ENCODE measurements around the gene EBF4. TPM values are rescaled to one million over a fixed set of nuclear protein-coding genes. Genes with fewer than 3 reads are reported as not detected.
A peak's percentile ranks its signal among the peaks of the same experiment; 100 is the strongest.

Gene EBF4
- total RNA-seq, 6 experiments from 2014 or later: 0.14 to 0.48 (median 0.46) TPM; not detected in 3

DNA sequence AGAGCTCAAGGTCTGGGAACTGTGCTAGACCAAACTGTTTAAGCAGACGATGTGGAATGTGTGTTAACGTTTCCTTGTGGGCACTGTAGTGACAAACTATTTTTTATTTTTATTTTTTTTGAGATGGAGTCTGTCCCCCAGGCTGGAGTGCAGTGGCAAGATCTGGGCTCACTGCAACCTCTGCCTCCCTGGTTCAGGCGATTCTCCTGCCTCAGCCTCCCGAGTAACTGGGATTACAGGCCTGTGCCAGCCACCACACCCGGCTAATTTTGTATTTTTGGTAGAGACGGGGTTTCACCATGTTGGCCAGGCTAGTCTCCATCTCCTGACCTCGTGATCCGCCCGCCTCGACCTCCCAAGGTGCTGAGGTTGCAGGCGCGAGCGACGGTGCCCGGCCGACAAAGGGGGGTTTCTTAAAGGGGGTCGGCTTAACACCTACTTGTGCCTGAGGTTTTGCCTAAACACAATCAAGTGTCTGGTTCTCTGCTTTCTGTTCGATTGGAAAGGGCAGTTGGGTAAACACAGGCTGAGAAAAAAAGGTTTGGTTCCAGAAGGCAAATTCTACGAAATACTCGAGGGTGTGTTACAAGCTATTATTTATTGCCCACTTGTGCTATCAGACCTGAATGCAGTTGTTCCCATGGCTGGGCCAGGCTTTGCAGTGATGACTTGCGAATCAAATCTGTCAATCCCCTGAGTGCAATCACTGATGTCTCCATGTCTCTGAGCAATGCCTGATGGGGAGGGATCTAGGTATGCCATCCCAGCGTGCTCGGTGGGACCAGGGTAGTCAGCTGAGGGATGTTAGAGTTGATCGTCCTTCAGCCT lies 38.8 kb upstream of the EBF4 start:
- Mint-ChIP-seq H3K27ac (peak overlapping the region; percentile 78), H3K36me3 (ENCODE audit: low read depth) (peaks cover 40% of the 10 kb centered on the region), H3K27me3 (ENCODE audit: insufficient read depth) (peaks cover 4% of the 10 kb centered on the region; the same call in 1 of the 2 replicates), H3K4me1 (ENCODE audit: low read depth) (peaks cover 34% of the 10 kb centered on the region), H3K9me3 (no peaks in the 10 kb centered on the region), H3K4me3 (peak overlapping the region; percentile 96)
- DNase-seq: no peak
- TF ChIP-seq, protein P1, sequence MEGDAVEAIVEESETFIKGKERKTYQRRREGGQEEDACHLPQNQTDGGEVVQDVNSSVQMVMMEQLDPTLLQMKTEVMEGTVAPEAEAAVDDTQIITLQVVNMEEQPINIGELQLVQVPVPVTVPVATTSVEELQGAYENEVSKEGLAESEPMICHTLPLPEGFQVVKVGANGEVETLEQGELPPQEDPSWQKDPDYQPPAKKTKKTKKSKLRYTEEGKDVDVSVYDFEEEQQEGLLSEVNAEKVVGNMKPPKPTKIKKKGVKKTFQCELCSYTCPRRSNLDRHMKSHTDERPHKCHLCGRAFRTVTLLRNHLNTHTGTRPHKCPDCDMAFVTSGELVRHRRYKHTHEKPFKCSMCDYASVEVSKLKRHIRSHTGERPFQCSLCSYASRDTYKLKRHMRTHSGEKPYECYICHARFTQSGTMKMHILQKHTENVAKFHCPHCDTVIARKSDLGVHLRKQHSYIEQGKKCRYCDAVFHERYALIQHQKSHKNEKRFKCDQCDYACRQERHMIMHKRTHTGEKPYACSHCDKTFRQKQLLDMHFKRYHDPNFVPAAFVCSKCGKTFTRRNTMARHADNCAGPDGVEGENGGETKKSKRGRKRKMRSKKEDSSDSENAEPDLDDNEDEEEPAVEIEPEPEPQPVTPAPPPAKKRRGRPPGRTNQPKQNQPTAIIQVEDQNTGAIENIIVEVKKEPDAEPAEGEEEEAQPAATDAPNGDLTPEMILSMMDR (IDR thresholded peaks at IDR 0.05): no peak

GRCh38 chr20:2654384-2654822 lies 38.2 kb upstream of the EBF4 start:
- H3K4me3 Mint-ChIP-seq: peak overlapping the region; percentile 96
- TF ChIP-seq, protein P1 (IDR thresholded peaks at IDR 0.05): no peak
- H3K27ac Mint-ChIP-seq: peak overlapping the region; percentile 78
- no peak for DNase-seq
- H3K36me3 Mint-ChIP-seq (ENCODE audit: low read depth): peaks cover 40% of the 10 kb centered on the region
- H3K4me1 Mint-ChIP-seq (ENCODE audit: low read depth): peaks cover 34% of the 10 kb centered on the region
- H3K9me3 Mint-ChIP-seq: no peaks in the 10 kb centered on the region
- peaks cover 4% of the 10 kb centered on the region; the same call in 1 of the 2 replicates for H3K27me3 Mint-ChIP-seq (ENCODE audit: insufficient read depth)

GRCh38 chr20:2654831-2655230 lies 37.7 kb upstream of the EBF4 start:
- H3K36me3 Mint-ChIP-seq (ENCODE audit: low read depth): peaks cover 40% of the 10 kb centered on the region
- TF ChIP-seq, protein P1 (IDR thresholded peaks at IDR 0.05): no peak
- H3K27me3 Mint-ChIP-seq (ENCODE audit: insufficient read depth): peaks cover 4% of the 10 kb centered on the region; the same call in 1 of the 2 replicates
- H3K4me3 Mint-ChIP-seq: peak overlapping the region; percentile 96
- peak overlapping the region; percentile 78 for H3K27ac Mint-ChIP-seq
- peaks cover 34% of the 10 kb centered on the region for H3K4me1 Mint-ChIP-seq (ENCODE audit: low read depth)
- no peak for DNase-seq
- no peaks in the 10 kb centered on the region for H3K9me3 Mint-ChIP-seq

DNA sequence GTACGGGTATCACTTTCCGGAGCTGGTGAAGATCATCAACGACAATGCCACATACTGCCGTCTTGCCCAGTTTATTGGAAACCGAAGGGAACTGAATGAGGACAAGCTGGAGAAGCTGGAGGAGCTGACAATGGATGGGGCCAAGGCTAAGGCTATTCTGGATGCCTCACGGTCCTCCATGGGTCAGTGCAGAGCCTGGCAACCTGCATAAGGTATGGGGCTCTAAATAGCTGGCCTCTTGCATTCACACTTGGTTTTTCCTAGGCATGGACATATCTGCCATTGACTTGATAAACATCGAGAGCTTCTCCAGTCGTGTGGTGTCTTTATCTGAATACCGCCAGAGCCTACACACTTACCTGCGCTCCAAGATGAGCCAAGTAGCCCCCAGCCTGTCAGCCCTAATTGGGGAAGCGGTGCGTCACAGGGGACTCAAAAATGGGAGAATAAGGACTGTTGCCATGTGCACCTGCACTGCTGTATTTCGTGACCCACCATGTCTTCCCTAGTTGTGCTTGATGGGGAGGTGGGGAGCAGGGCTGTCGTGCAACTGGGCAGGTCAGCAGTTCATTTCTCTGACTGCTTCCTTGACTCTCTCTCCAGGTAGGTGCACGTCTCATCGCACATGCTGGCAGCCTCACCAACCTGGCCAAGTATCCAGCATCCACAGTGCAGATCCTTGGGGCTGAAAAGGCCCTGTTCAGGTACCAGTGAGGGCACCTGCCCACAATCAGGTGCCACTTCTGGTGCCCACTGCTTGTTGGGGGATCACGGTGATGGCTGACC lies 37.1 kb upstream of the EBF4 start:
- H3K36me3 Mint-ChIP-seq (ENCODE audit: low read depth): peaks cover 45% of the 10 kb centered on the region
- peak overlapping the region; percentile 78; the same call in 1 of the 2 replicates for H3K27ac Mint-ChIP-seq
- no peaks in the 10 kb centered on the region for H3K9me3 Mint-ChIP-seq
- TF ChIP-seq, protein P1 (IDR thresholded peaks at IDR 0.05): no peak
- no peak for DNase-seq
- peaks cover 30% of the 10 kb centered on the region for H3K4me1 Mint-ChIP-seq (ENCODE audit: low read depth)
- H3K27me3 Mint-ChIP-seq (ENCODE audit: insufficient read depth): peaks cover 4% of the 10 kb centered on the region; the same call in 1 of the 2 replicates
- H3K4me3 Mint-ChIP-seq: peak overlapping the region; percentile 96

DNA sequence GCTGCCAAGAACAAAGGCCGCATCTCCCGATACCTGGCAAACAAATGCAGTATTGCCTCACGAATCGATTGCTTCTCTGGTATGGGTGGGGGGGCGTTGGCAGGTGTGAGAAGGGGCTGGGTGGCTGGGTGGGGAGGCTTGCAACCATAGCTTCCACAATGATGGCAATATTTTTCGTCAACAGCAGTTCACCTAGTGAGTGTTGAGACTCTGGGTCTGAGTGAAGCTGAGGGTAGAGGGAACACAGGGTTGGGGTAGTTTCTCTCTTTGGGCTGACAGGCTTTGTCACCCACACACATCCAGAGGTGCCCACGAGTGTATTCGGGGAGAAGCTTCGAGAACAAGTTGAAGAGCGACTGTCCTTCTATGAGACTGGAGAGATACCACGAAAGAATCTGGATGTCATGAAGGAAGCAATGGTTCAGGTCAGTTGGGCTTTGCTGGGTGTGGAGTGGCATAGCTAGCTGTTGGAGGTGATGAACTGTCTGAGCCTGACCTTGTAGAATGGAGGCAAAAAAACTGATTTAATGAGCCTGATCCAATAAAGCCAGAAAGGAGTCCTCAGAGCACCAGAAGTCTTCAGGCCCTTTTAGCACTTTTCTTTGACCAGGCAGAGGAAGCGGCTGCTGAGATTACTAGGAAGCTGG lies 36.0 kb upstream of the EBF4 start:
- Mint-ChIP-seq H3K27me3 (ENCODE audit: insufficient read depth) (peaks cover 4% of the 10 kb centered on the region; the same call in 1 of the 2 replicates), H3K9me3 (no peaks in the 10 kb centered on the region), H3K36me3 (ENCODE audit: low read depth) (peaks cover 49% of the 10 kb centered on the region), H3K27ac (peak overlapping the region; percentile 57), H3K4me1 (ENCODE audit: low read depth) (peaks cover 27% of the 10 kb centered on the region), H3K4me3 (no peak overlapping the region)
- DNase-seq: no peak
- TF ChIP-seq, protein P1 (IDR thresholded peaks at IDR 0.05): no peak
